Upper lobe of left lung (tissue), 4 donors: ENCODE results near the gene PRKAB1.

ENCODE experiments used
- POLR2A ChIP-seq, 4 donors: fragments of 450-650 bp; IDR thresholded peaks; one replicate each; pipeline ENCODE4 v1.5.1; 2016 to 2017; ENCODE audit warnings: antibody characterized with exemption in 4 of 4, mild to moderate bottlenecking in 2 of 4
- POLR2AphosphoS5 ChIP-seq, 2 donors: sonication (generic); formaldehyde crosslinking; IDR thresholded peaks; one replicate each; pipeline ENCODE4 v1.5.1; 2017; ENCODE audit warnings: antibody characterized with exemption in 2 of 2
- TF ChIP-seq, protein P1 (sequence below), 6 experiments: fragments of 450-650 bp in 4 of 6; fragments of 200-600 bp in 2 of 6; sonication (generic) in 2 of 6; IDR thresholded peaks; one replicate each; pipeline ENCODE4 v1.5.1; 2016 to 2019; ENCODE audit warnings: antibody characterized with exemption in 6 of 6

GRCh38 chr12:119685375-119685774, 17.4 kb downstream of the PRKAB1 start:
- TF ChIP-seq, protein P1, sequence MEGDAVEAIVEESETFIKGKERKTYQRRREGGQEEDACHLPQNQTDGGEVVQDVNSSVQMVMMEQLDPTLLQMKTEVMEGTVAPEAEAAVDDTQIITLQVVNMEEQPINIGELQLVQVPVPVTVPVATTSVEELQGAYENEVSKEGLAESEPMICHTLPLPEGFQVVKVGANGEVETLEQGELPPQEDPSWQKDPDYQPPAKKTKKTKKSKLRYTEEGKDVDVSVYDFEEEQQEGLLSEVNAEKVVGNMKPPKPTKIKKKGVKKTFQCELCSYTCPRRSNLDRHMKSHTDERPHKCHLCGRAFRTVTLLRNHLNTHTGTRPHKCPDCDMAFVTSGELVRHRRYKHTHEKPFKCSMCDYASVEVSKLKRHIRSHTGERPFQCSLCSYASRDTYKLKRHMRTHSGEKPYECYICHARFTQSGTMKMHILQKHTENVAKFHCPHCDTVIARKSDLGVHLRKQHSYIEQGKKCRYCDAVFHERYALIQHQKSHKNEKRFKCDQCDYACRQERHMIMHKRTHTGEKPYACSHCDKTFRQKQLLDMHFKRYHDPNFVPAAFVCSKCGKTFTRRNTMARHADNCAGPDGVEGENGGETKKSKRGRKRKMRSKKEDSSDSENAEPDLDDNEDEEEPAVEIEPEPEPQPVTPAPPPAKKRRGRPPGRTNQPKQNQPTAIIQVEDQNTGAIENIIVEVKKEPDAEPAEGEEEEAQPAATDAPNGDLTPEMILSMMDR (IDR thresholded peaks at IDR 0.05), result no peak
- TF ChIP-seq POLR2AphosphoS5 (IDR thresholded peaks at IDR 0.05) (no peak), POLR2A (IDR thresholded peaks at IDR 0.05) (no peak)
